Activated naive CD4-positive, alpha-beta T cell treated with anti-CD3 and anti-CD28 coated beads, Interleukin-2, amount 10 ng/mL, durations not matched to agents 7 days and 5 days (primary cell): ENCODE results near the gene PARP11.
A peak's percentile ranks its signal among the peaks of the same experiment; 100 is the strongest.

ENCODE experiments used
- CTCF ChIA-PET: fragments of 350-600 bp; sonication (Branson Sonifier 250); formaldehyde crosslinking; loops from one replicate; lab custom pipeline; 2021; ENCODE audit warnings: antibody characterized with exemption; lab: Charles Lee
- DNase-seq: peaks from one replicate; pipeline ENCODE4 v3.0.0-alpha.2; 2020
- H3K27ac Mint-ChIP-seq: one replicate; pipeline ENCODE4 v1.8.0; 2021; ENCODE audit warnings: mild to moderate bottlenecking, moderate library complexity, mixed read lengths
- H3K27me3 Mint-ChIP-seq: one replicate; pipeline ENCODE4 v1.8.0; 2021; ENCODE audit warnings: mild to moderate bottlenecking, mixed read lengths
- H3K36me3 Mint-ChIP-seq: one replicate; pipeline ENCODE4 v1.8.0; 2021; ENCODE audit warnings: mixed read lengths
- H3K4me1 Mint-ChIP-seq: one replicate; pipeline ENCODE4 v1.8.0; 2021; ENCODE audit warnings: mixed read lengths
- H3K4me3 Mint-ChIP-seq: one replicate; pipeline ENCODE4 v1.8.0; 2021; ENCODE audit warnings: mild to moderate bottlenecking, moderate library complexity, mixed read lengths
- H3K9me3 Mint-ChIP-seq: one replicate; pipeline ENCODE4 v1.8.0; 2021; ENCODE audit warnings: mixed read lengths

Gene PARP11

GRCh38 chr12:3832738-3833137 lies 40.5 kb downstream of the PARP11 start:
- no peaks in the 10 kb centered on the region for H3K9me3 Mint-ChIP-seq
- H3K4me3 Mint-ChIP-seq: no peak overlapping the region
- H3K36me3 Mint-ChIP-seq: peaks cover 27% of the 10 kb centered on the region
- H3K27me3 Mint-ChIP-seq: no peaks in the 10 kb centered on the region
- CTCF ChIA-PET: no interaction called here
- H3K27ac Mint-ChIP-seq: no peak overlapping the region
- no peak for DNase-seq
- peaks cover 7% of the 10 kb centered on the region for H3K4me1 Mint-ChIP-seq

DNA sequence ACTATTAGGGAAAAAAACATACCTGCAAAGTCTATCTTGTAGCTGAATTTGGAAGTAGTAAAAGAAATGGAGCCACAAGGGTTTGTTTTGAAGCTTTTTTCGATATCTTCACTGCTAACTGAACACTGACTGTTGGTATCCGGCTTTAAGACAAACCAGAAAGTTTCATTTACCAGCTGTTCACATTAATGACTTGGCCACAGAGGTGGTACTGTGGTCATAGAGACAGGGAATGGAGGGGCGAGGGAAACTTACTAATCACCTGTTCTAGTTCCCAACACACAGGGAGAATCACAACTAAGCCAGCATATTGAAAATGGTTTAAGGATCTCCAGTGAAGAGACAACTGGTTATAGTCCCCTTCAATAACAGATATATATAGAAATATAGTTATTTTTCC lies 44.3 kb downstream of the PARP11 start:
- CTCF ChIA-PET: no interaction called here
- no peaks in the 10 kb centered on the region for H3K4me1 Mint-ChIP-seq
- H3K4me3 Mint-ChIP-seq: no peak overlapping the region
- peaks cover 28% of the 10 kb centered on the region for H3K36me3 Mint-ChIP-seq
- no peak for DNase-seq
- no peaks in the 10 kb centered on the region for H3K9me3 Mint-ChIP-seq
- no peak overlapping the region for H3K27ac Mint-ChIP-seq
- H3K27me3 Mint-ChIP-seq: no peaks in the 10 kb centered on the region

GRCh38 chr12:3827301-3828000 lies 45.7 kb downstream of the PARP11 start:
- DNase-seq: no peak
- H3K4me1 Mint-ChIP-seq: no peaks in the 10 kb centered on the region
- no peak overlapping the region for H3K27ac Mint-ChIP-seq
- H3K27me3 Mint-ChIP-seq: no peaks in the 10 kb centered on the region
- peaks cover 33% of the 10 kb centered on the region for H3K36me3 Mint-ChIP-seq
- H3K9me3 Mint-ChIP-seq: no peaks in the 10 kb centered on the region
- CTCF ChIA-PET: interaction anchor here (0.7 to 1.5 kb wide), 2 partner anchors 48 to 50 kb away, joined by 3 read pairs; no protein-coding TSS in a partner anchor
- H3K4me3 Mint-ChIP-seq: no peak overlapping the region

GRCh38 chr12:3821441-3821840 lies 51.8 kb downstream of the PARP11 start:
- H3K9me3 Mint-ChIP-seq: no peaks in the 10 kb centered on the region
- peaks cover 28% of the 10 kb centered on the region for H3K36me3 Mint-ChIP-seq
- H3K4me1 Mint-ChIP-seq: no peaks in the 10 kb centered on the region
- CTCF ChIA-PET: no interaction called here
- no peak overlapping the region for H3K4me3 Mint-ChIP-seq
- H3K27me3 Mint-ChIP-seq: no peaks in the 10 kb centered on the region
- DNase-seq: no peak
- no peak overlapping the region for H3K27ac Mint-ChIP-seq

DNA sequence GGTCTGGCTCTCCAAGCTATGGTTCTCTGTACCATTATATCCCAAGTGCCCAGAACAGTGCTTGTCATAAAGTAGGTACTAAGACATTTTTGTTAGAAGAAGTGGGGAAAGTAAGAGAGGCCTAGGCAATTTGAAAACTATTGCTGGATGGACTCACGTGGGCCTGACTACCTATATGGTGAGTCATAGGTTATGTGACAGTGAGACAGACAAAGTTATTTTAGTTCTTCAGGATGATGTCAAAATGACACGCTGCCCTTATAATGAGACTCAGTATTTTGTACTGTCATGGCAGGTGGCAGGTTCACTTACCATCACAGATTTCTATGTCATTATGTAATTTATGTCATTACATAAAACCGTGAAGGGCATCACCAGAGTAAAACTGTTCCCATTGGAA lies 53.1 kb downstream of the PARP11 start:
- CTCF ChIA-PET: no interaction called here

GRCh38 chr12:3816266-3816665 lies 56.9 kb downstream of the PARP11 start:
- peaks cover 31% of the 10 kb centered on the region for H3K36me3 Mint-ChIP-seq
- H3K4me3 Mint-ChIP-seq: no peak overlapping the region
- H3K27me3 Mint-ChIP-seq: no peaks in the 10 kb centered on the region
- CTCF ChIA-PET: interaction anchor here (1.7 kb wide), 1 partner anchor 516 kb away, joined by 4 read pairs; no protein-coding TSS in a partner anchor
- no peak for DNase-seq
- no peaks in the 10 kb centered on the region for H3K9me3 Mint-ChIP-seq
- no peak overlapping the region for H3K27ac Mint-ChIP-seq
- H3K4me1 Mint-ChIP-seq: no peaks in the 10 kb centered on the region

More for the DNA sequence above, 53.1 kb downstream of the PARP11 start:
- no peak overlapping the region for H3K4me3 Mint-ChIP-seq
- no peak for DNase-seq
- H3K9me3 Mint-ChIP-seq: no peaks in the 10 kb centered on the region
- H3K36me3 Mint-ChIP-seq: peaks cover 25% of the 10 kb centered on the region
- H3K4me1 Mint-ChIP-seq: no peaks in the 10 kb centered on the region
- no peak overlapping the region for H3K27ac Mint-ChIP-seq
- H3K27me3 Mint-ChIP-seq: no peaks in the 10 kb centered on the region

GRCh38 chr12:3815094-3815766 lies 58.0 kb downstream of the PARP11 start:
- Mint-ChIP-seq H3K9me3 (no peaks in the 10 kb centered on the region), H3K36me3 (peaks cover 35% of the 10 kb centered on the region), H3K4me3 (no peak overlapping the region), H3K27ac (no peak overlapping the region), H3K4me1 (peaks cover 2% of the 10 kb centered on the region), H3K27me3 (no peaks in the 10 kb centered on the region)
- no peak for DNase-seq
- CTCF ChIA-PET: interaction anchor here (1.7 kb wide), 1 partner anchor 515 kb away, joined by 4 read pairs; no protein-coding TSS in a partner anchor

DNA sequence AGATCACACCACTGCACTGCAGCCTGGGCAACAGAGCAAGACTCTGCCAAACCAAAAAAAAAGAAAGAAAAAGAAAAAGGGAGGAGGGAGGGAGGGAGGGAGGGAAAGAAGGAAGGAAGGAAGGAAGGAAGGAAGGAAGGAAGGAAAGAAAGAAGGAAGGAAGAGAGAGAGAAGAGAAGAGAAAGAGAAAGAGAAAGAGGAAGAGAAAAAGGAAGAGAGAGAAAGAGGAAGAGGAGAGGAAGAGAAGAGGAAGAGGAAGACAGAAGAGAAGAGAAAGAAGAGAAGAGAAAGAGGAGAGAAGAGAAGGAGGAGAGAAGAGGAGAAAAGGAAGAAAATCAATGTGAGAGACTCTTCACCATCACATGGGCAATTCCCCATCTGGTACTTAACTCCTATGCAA lies 62.7 kb downstream of the PARP11 start:
- Mint-ChIP-seq H3K4me1 (peaks cover 2% of the 10 kb centered on the region), H3K4me3 (no peak overlapping the region), H3K36me3 (peaks cover 41% of the 10 kb centered on the region), H3K27me3 (no peaks in the 10 kb centered on the region), H3K27ac (no peak overlapping the region), H3K9me3 (no peaks in the 10 kb centered on the region)
- no peak for DNase-seq
- CTCF ChIA-PET: interaction anchor here (7.9 kb wide), 1 partner anchor 511 kb away, joined by 84 read pairs; no protein-coding TSS in a partner anchor

DNA sequence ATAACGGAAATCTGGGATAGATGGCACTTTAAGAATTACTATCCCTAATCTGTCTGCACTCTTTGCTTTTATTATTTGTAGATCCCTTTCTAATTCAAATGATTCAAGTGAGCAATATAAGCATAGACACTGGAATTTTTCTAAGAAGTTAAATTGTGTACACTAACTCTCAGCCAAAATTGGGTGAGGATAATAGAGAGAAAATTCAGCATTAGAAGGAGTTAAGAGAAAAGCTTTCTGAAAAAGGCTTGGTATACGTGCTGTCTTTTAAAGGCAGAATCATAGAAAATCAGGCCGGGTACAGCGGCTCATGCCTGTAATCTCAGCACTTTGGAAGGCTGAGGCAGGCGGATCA lies 63.2 kb downstream of the PARP11 start:
- H3K9me3 Mint-ChIP-seq: no peaks in the 10 kb centered on the region
- no peak overlapping the region for H3K4me3 Mint-ChIP-seq
- H3K27me3 Mint-ChIP-seq: no peaks in the 10 kb centered on the region
- peaks cover 37% of the 10 kb centered on the region for H3K36me3 Mint-ChIP-seq
- peaks cover 2% of the 10 kb centered on the region for H3K4me1 Mint-ChIP-seq
- H3K27ac Mint-ChIP-seq: no peak overlapping the region
- no peak for DNase-seq
- CTCF ChIA-PET: interaction anchor here (7.9 kb wide), 1 partner anchor 511 kb away, joined by 84 read pairs; no protein-coding TSS in a partner anchor

DNA sequence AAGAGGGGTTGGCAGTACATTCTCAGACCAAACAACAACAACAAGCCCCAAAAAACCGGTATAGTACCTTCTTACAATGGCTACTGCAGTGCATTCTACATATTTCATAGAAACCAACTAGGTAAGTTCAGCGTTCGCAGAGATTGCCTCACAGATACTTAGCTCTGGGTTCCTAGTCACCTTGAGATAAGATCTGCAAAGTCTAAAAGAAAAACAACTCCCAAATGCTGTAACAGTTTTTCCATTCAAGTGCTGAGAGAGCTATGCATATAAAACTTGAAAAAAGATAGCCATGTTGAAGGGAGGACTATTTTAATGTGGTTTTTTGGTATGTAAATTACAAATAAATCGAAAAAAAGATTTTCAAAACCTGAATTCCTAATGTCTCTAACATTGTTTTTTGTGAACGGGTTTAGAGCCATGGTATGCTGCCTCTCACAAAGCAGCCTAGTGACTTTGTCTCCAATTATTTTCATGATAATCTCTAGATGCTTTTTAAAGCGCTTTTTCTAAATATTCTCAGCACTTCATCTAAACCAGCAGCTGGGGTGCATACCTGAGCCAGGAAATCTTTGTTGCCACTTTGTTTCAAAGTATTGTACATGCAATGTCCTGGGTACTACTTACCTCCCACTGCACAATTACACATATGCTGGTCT lies 63.7 kb downstream of the PARP11 start:
- peaks cover 37% of the 10 kb centered on the region for H3K36me3 Mint-ChIP-seq
- peaks cover 2% of the 10 kb centered on the region for H3K4me1 Mint-ChIP-seq
- H3K27ac Mint-ChIP-seq: no peak overlapping the region
- H3K4me3 Mint-ChIP-seq: no peak overlapping the region
- no peaks in the 10 kb centered on the region for H3K9me3 Mint-ChIP-seq
- no peaks in the 10 kb centered on the region for H3K27me3 Mint-ChIP-seq
- DNase-seq: no peak
- CTCF ChIA-PET: interaction anchor here (7.9 kb wide), 1 partner anchor 510 kb away, joined by 84 read pairs; no protein-coding TSS in a partner anchor

- H3K27me3 Mint-ChIP-seq: no peaks in the 10 kb centered on the region
- no peak for DNase-seq
- CTCF ChIA-PET: interaction anchor here (2.5 to 7.9 kb wide), 3 partner anchors 10 to 506 kb away, joined by 10 to 84 read pairs (median 12); no protein-coding TSS in a partner anchor
- H3K9me3 Mint-ChIP-seq: no peaks in the 10 kb centered on the region
- H3K4me3 Mint-ChIP-seq: no peak overlapping the region
- peaks cover 15% of the 10 kb centered on the region for H3K36me3 Mint-ChIP-seq
- H3K4me1 Mint-ChIP-seq: peaks cover 4% of the 10 kb centered on the region
- no peak overlapping the region for H3K27ac Mint-ChIP-seq
Measured at GRCh38 chr12:3805077-3805476, 68.1 kb downstream of the PARP11 start.

DNA sequence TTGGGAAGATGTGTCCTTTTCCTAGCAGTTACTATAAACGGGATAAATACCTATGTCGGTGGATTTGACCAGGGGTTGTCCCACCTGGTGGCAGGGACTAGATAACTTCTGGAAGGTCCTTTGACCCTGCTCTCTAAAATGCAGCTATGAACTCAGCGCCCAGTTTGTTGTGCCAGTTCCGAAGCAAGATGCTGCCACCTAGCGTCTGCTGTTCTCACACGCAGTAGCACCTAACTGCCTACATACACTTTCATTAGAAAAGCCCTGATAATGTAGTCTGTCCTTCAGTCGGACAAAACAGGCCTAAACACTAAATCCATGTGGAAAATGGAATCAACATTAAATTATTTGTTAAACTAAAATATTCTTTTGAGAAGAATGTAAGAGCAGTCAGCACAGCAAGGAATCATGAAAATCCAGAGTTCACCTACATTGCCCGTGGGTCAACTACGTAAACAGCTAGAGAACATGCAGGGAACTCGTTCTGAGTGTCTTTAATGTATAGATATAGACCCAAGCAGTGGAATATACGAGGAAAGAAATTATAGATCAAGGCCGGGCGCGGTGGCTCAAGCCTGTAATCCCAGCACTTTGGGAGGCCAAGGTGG lies 69.2 kb downstream of the PARP11 start:
- CTCF ChIA-PET: interaction anchor here (0.6 to 7.9 kb wide), 22 partner anchors 9 to 1683 kb away, joined by 3 to 84 read pairs (median 3); no protein-coding TSS in a partner anchor
- peak; percentile 82 for DNase-seq
- H3K4me3 Mint-ChIP-seq: no peak overlapping the region
- H3K36me3 Mint-ChIP-seq: peaks cover 13% of the 10 kb centered on the region
- peak overlapping the region; percentile 5 for H3K27ac Mint-ChIP-seq
- H3K9me3 Mint-ChIP-seq: no peaks in the 10 kb centered on the region
- no peaks in the 10 kb centered on the region for H3K27me3 Mint-ChIP-seq
- peaks cover 4% of the 10 kb centered on the region for H3K4me1 Mint-ChIP-seq

- no peak overlapping the region for H3K27ac Mint-ChIP-seq
- no peak overlapping the region for H3K4me3 Mint-ChIP-seq
- H3K9me3 Mint-ChIP-seq: no peaks in the 10 kb centered on the region
- H3K27me3 Mint-ChIP-seq: no peaks in the 10 kb centered on the region
- peaks cover 4% of the 10 kb centered on the region for H3K4me1 Mint-ChIP-seq
- H3K36me3 Mint-ChIP-seq: peaks cover 12% of the 10 kb centered on the region
- CTCF ChIA-PET: interaction anchor here (1.1 to 7.9 kb wide), 2 partner anchors 175 to 503 kb away, joined by 3 to 84 read pairs; no protein-coding TSS in a partner anchor
- no peak for DNase-seq
Measured at GRCh38 chr12:3802721-3803120, 70.5 kb downstream of the PARP11 start.
